Cardiac fibroblast (primary cell): ENCODE measurements around the gene LRRIQ1.
A peak's percentile ranks its signal among the peaks of the same experiment; 100 is the strongest.

Source experiments
- DNase-seq, 2 donors: peaks; one replicate each; pipeline versions ENCODE4 v3.0.0 to v3.0.0-alpha.2; 2010; ENCODE audit warnings: low read depth in 2 of 2
- H3K4me3 ChIP-seq, 2 donors: replicated peaks in 1 of 2; 1 replicate in 1 of 2; 2 replicates in 1 of 2; pipeline ENCODE4 v1.5.1; 2011; ENCODE audit warnings: low read depth in 2 of 2, low read length in 2 of 2, mild to moderate bottlenecking in 2 of 2, moderate library complexity in 1 of 2
- CTCF ChIP-seq: IDR thresholded peaks from one replicate; pipeline ENCODE4 v1.5.1; 2011; ENCODE audit warnings: low read depth, mild to moderate bottlenecking, low read length, inconsistent platforms

Gene LRRIQ1

GRCh38 chr12:85016413-85016812 is 19.7 kb upstream of the LRRIQ1 start:
- TF ChIP-seq CTCF = no peak
- no peak overlapping the region for H3K4me3 ChIP-seq
- DNase-seq = peak; percentile 90 to 99

- no peak overlapping the region for H3K4me3 ChIP-seq
Observed at GRCh38 chr12:85017133-85017532, 19.0 kb upstream of the LRRIQ1 start.

GRCh38 chr12:85017618-85018017 is 18.5 kb upstream of the LRRIQ1 start:
- no peak overlapping the region for H3K4me3 ChIP-seq
- no peak for TF ChIP-seq CTCF
- no peak for DNase-seq

More at GRCh38 chr12:85017133-85017532, 19.0 kb upstream of the LRRIQ1 start:
- DNase-seq = no peak
- TF ChIP-seq CTCF = no peak

- no peak overlapping the region for H3K4me3 ChIP-seq
- TF ChIP-seq CTCF = no peak
- DNase-seq = no peak
Observed at GRCh38 chr12:85018098-85018497, 18.1 kb upstream of the LRRIQ1 start.

GRCh38 chr12:85029456-85029855 is 6.7 kb upstream of the LRRIQ1 start:
- TF ChIP-seq CTCF = peak; percentile 23
- no peak overlapping the region for H3K4me3 ChIP-seq
- DNase-seq = peak; percentile 44 to 63

GRCh38 chr12:85036733-85037132 is 582 bp downstream of the LRRIQ1 start:
- peak overlapping the region; percentile 57 to 75 for H3K4me3 ChIP-seq
- no peak for TF ChIP-seq CTCF
- DNase-seq = no peak

- H3K4me3 ChIP-seq = no peak overlapping the region
- TF ChIP-seq CTCF = no peak
- DNase-seq = no peak
Observed at GRCh38 chr12:85041395-85041794, 5.2 kb downstream of the LRRIQ1 start.
